SKM-1 (cell line): Measurements from ENCODE around the gene CADM4.
"Not testable (repeated sequence)": the region's sequence is repeated elsewhere in the genome, so short reads cannot be mapped to it uniquely, and the experiment has no call there.

ENCODE experiments used
- DNase-seq: peaks from one replicate; lab custom pipeline; 2025; ENCODE audit not compliant: unreplicated experiment; lab: John Stamatoyannopoulos, UW

CADM4 gene

GRCh38 chr19:43610493-43610892, 29.2 kb downstream of the CADM4 start:
- no peak for DNase-seq

GRCh38 chr19:43609872-43610271, 29.8 kb downstream of the CADM4 start:
- no peak for DNase-seq

GRCh38 chr19:43607238-43608205, 32.1 kb downstream of the CADM4 start:
- DNase-seq: no peak

- DNase-seq: no peak
Observed at GRCh38 chr19:43606569-43607229, 33.0 kb downstream of the CADM4 start.

DNA sequence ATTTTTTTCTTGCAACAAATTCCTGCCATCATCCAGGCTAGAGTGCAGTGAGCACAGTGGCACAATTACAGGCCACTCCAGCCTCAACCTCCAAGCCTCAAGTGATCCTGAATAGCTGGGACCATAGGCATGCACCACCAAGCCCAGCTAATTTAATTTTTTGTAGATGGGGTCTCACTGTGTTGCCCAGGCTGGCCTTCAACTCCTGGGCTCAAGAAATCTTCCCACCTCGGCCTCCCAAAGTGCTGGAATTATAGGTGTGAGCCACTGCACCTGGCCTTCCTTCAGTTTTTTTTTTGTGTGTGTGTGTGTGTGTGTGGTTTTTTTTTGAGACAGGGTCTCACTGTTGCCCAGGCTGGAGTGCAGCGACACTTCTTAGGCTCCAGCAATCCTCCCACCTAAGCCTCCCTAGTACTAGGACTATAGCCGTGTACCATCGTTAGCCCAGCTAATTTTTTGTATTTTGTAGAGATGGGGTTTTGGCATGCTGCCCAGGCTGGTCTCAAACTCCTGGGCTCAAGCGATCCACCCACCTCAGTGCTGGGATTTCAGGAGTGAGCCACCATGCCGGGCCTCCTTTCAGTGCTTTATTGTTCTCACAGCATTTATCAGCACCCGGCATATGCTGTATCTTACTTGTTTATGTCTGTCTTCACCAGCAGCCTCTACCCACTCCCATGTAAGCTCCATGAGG, 33.6 kb downstream of the CADM4 start:
- no peak for DNase-seq

DNA sequence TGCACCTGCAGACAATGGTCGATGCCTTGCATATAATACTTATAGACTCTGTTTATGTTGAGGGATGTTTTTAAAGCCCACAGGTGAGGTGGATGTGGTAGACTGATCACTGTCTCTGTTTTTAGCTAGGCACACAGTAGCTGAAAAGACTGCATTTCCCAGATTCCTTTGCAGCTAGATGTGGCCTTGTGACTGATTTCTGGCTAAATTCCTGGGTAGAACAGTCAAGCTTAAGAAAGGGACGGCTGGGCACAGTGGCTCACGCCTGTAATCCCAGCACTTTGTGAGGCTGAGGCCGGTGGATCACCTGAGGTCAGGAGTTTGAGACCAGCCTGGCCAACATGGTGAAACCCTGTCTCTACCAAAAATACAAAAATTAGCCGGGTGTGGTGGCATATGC, 39.3 kb downstream of the CADM4 start:
- not testable (repeated sequence) for DNase-seq

DNA sequence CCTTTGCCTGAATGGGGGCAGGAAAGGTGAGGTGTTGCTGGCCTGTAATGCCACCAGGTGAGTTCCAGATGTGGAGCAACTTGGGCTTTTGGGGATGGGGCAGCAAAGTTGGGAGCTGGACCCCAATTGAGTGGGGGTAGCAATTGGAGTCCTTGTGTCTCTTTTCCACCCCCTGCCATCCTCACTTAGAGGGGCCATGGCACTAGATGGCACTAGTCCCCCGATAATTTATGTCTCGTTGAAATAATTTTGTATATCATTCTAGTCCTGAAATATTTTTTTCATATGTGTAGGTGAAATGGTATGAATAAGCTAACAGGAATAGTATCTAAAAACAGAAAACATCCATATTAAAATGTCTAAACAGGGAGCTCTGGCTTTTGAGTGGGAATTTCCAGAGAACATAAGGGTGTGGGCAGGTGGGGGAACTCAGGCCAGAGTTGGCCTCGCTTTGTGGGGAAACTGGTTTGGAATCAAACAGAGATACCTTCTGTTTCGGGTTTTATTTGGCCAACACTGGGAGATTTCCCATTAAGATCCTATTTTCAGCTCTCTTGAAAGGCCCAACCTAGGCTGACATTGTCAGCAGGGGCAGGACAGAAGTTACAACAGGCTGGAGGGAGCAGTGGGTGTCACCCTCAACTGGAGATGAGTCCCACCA, 39.9 kb downstream of the CADM4 start:
- DNase-seq: no peak

DNA sequence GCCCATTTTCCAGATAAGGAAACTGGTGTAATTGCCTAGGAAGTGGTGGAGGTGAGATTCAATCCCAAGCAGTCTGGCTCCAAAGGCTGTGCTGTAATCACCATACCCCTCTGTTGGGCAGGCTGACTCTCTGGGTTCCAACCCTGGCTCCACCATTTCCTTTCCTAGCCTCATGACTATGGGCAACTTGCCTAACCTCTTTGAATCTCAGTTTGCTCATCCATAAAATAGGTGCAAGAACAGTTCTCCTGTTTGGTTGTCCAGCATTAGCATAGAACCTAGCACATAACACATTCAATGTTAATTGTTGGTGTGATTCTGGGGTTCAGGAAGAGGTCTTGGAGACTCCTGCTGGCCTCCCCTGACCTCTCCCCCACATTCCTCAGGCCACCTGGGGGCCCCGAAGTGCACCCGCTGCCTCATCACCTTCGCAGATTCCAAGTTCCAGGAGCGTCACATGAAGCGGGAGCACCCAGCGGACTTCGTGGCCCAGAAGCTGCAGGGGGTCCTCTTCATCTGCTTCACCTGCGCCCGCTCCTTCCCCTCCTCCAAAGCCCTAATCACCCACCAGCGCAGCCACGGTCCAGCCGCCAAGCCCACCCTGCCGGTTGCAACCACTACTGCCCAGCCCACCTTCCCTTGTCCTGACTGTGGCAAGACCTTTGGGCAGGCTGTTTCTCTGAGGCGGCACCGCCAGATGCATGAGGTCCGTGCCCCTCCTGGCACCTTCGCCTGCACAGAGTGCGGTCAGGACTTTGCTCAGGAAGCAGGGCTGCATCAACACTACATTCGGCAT, 41.0 kb downstream of the CADM4 start:
- DNase-seq: no peak

DNA sequence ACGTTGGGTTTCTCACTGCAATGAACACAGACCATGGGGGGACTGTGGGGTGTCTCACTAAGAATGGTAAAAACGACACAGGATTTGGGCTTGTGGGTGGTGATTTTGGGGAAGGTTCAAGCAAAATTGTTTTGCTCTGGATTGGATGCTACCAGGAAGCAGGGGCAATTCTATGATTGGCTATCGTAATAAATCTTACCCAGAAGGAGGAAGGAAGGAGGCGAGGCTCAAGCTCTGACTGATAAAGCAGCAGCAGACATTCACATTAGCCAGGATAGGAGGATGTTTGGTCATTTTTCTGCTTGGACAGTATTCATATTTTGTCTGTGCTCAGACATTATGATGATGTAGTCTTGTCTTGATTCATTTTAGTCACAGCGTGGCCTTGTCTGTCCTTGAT, 41.8 kb downstream of the CADM4 start:
- no peak for DNase-seq

- DNase-seq: no peak
Observed at GRCh38 chr19:43596842-43597461, 42.7 kb downstream of the CADM4 start.

DNA sequence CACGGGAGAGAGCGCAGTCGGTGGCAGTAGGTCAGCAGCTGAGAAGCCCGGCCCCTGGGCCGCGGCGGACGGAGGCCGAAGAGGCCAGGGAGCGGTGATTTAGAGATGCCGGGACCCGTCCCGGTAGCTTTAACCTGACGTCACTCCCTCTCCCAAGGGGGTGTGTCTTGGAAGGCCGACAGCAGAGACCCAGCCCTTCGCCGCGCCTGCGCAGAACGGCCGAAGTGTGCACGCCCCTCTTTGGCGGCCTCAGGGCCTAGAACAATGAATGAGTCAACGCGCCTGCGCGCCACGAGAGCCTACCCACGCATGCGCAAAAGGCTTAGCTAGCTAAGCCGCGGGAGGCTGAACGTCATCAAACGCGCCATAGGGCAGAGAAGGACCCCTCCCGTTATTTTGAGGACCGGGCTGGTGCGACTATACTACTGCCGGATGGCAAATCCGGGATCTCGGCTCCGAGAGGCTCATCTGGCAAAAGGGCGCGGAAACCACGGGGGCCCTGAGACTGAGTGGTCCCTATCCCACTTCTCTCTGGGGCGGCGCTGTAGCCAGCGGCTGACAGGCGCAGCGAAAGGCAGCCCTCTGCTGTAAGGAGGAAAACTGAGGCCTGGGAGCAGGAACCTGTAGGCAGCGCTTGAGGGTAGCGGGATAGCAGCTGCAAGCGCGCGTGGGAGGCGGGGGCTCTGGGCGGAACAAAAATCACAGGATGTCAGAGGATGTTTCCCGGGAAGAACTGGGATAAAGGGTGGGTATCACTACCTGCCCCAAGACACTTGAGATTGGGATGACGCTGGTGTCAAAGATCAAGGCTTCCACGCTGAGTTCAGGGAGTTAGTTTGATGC, 43.4 kb downstream of the CADM4 start, which contains the start of the genes IRGQ and ZNF576:
TSS of gene IRGQ (minus strand) at position 136 of the 843 bp plus-strand sequence. CDS start 796 bp downstream, outside the sequence.
TSS of gene ZNF576 (plus strand) at position 597 of the 843 bp plus-strand sequence. CDS start 514 bp downstream, outside the sequence.
- DNase-seq: peak; percentile 87

DNA sequence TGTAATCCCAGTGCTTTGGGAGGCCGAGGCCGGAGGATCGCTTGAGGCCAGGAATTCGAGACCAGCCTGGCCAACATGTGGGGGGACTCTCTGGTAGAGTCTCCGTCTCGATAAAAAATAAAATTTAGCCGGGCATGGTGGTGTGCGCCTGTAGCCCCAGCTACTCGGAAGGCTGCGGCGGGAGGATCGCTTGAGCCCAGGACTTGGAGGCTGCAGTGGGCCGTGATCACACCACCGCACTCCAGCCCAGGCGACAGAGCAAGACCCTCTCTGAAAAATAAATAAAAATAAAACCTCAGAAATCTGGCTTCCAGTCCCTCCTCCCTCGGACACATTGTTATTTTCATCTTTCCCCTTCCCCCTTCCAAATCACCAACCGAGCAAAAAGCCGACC, 44.0 kb downstream of the CADM4 start:
- DNase-seq: no peak

- DNase-seq: peak; percentile 22
Observed at GRCh38 chr19:43594710-43595604, 44.7 kb downstream of the CADM4 start.

- no peak for DNase-seq
Observed at GRCh38 chr19:43594081-43594697, 45.5 kb downstream of the CADM4 start.

GRCh38 chr19:43592800-43593350, 46.8 kb downstream of the CADM4 start:
- no peak for DNase-seq

- DNase-seq: no peak
Observed at GRCh38 chr19:43591904-43592772, 47.5 kb downstream of the CADM4 start.
